DOHH2 (cell line): Measurements from ENCODE around the gene WDR7.

Source experiments
- H3F3A ChIP-seq: fragments of 200-600 bp; sonication (generic), shearing (Covaris generic); 2 replicates; pipeline ENCODE4 v1.6.0; 2016; ENCODE audit warnings: antibody characterized with exemption, mild to moderate bottlenecking; ENCODE audit not compliant: control insufficient read depth, insufficient read depth
- H3K27ac ChIP-seq: fragments of 200-600 bp; sonication (generic); 2 replicates; pipeline ENCODE4 v1.5.1; 2014; ENCODE audit warnings: low read depth, mild to moderate bottlenecking, low read length, moderate library complexity
- H3K27me3 ChIP-seq: fragments of 200-600 bp; sonication (generic); 2 replicates; pipeline ENCODE4 v1.6.1; 2014; ENCODE audit warnings: mild to moderate bottlenecking, low read length, mixed read lengths; ENCODE audit not compliant: control insufficient read depth
- H3K36me3 ChIP-seq: fragments of 200-600 bp; sonication (generic); 2 replicates; pipeline ENCODE4 v1.6.1; 2014; ENCODE audit warnings: mild to moderate bottlenecking, low read length, moderate library complexity, mixed read lengths; ENCODE audit not compliant: control insufficient read depth
- H3K4me1 ChIP-seq: fragments of 200-600 bp; sonication (generic); 2 replicates; pipeline ENCODE4 v1.6.1; 2014; ENCODE audit warnings: mild to moderate bottlenecking, low read length, mixed read lengths; ENCODE audit not compliant: control insufficient read depth
- H3K4me2 ChIP-seq: fragments of 200-600 bp; sonication (generic); 2 replicates; pipeline ENCODE4 v1.6.0; 2014; ENCODE audit warnings: mild to moderate bottlenecking, low read length, moderate library complexity
- H3K4me3 ChIP-seq: fragments of 200-600 bp; sonication (generic); 2 replicates; pipeline ENCODE4 v1.5.1; 2014; ENCODE audit warnings: mild to moderate bottlenecking, low read length, mixed read lengths
- H3K79me2 ChIP-seq: fragments of 200-600 bp; sonication (generic); 2 replicates; pipeline ENCODE4 v1.6.1; 2014; ENCODE audit warnings: mild to moderate bottlenecking, low read length, mixed read lengths; ENCODE audit not compliant: control insufficient read depth
- H3K9me2 ChIP-seq: fragments of 200-600 bp; sonication (generic); replicated peaks from 2 replicates; pipeline ENCODE4 v1.6.1; 2014; ENCODE audit warnings: mild to moderate bottlenecking, low read length, mixed read lengths; ENCODE audit not compliant: control insufficient read depth
- H3K9me3 ChIP-seq: fragments of 200-600 bp; sonication (generic); 2 replicates; pipeline ENCODE4 v1.6.1; 2014; ENCODE audit warnings: antibody characterized with exemption, low read length, mixed read lengths; ENCODE audit not compliant: control insufficient read depth, insufficient read depth
- H4K20me1 ChIP-seq: fragments of 200-600 bp; sonication (generic); 2 replicates; pipeline ENCODE4 v1.6.0; 2014; ENCODE audit warnings: low read depth, mild to moderate bottlenecking, antibody characterized with exemption, low read length, moderate library complexity; ENCODE audit not compliant: control insufficient read depth, insufficient read depth
- CTCF ChIP-seq: fragments of 200-600 bp; sonication (generic); IDR thresholded peaks from one replicate; pipeline ENCODE4 v1.5.1; 2014; ENCODE audit warnings: antibody characterized with exemption, mild to moderate bottlenecking, low read depth, low read length; ENCODE audit not compliant: poor library complexity, severe bottlenecking
- EZH2phosphoT487 ChIP-seq: fragments of 200-600 bp; sonication (generic); IDR thresholded peaks from 2 replicates; pipeline ENCODE4 v1.6.1; 2017; ENCODE audit warnings: borderline replicate concordance, mild to moderate bottlenecking, antibody characterized with exemption, low read length, moderate library complexity, mixed read lengths

WDR7 gene

GRCh38 chr18:56973487-56973886, 322.3 kb downstream of the WDR7 start:
- no peaks in the 10 kb centered on the region for H4K20me1 ChIP-seq
- no peak overlapping the region for H3K4me2 ChIP-seq
- no peaks in the 10 kb centered on the region for H3K27me3 ChIP-seq
- no peaks in the 10 kb centered on the region for H3K36me3 ChIP-seq
- no peak overlapping the region for H3K4me3 ChIP-seq
- TF ChIP-seq EZH2phosphoT487, result no peak
- no peak overlapping the region for H3K27ac ChIP-seq
- H3F3A ChIP-seq, result no peaks in the 10 kb centered on the region
- H3K9me2 ChIP-seq, result no peaks in the 10 kb centered on the region
- H3K9me3 ChIP-seq, result no peaks in the 10 kb centered on the region
- H3K79me2 ChIP-seq, result no peaks in the 10 kb centered on the region
- H3K4me1 ChIP-seq, result no peaks in the 10 kb centered on the region

GRCh38 chr18:56974141-56974540, 323.0 kb downstream of the WDR7 start:
- Histone ChIP-seq H4K20me1 (no peaks in the 10 kb centered on the region), H3K4me2 (no peak overlapping the region), H3K4me1 (no peaks in the 10 kb centered on the region), H3K36me3 (no peaks in the 10 kb centered on the region), H3K79me2 (no peaks in the 10 kb centered on the region), H3K9me2 (no peaks in the 10 kb centered on the region), H3K9me3 (no peaks in the 10 kb centered on the region), H3K27ac (no peak overlapping the region), H3K27me3 (no peaks in the 10 kb centered on the region), H3F3A (no peaks in the 10 kb centered on the region), H3K4me3 (no peak overlapping the region)
- no peak for TF ChIP-seq CTCF
- no peak for TF ChIP-seq EZH2phosphoT487

- H3K9me2 ChIP-seq, result no peaks in the 10 kb centered on the region
- no peaks in the 10 kb centered on the region for H3F3A ChIP-seq
- no peak overlapping the region for H3K4me2 ChIP-seq
- H3K9me3 ChIP-seq, result no peaks in the 10 kb centered on the region
- H3K36me3 ChIP-seq, result no peaks in the 10 kb centered on the region
- H4K20me1 ChIP-seq, result no peaks in the 10 kb centered on the region
- no peak for TF ChIP-seq EZH2phosphoT487
- TF ChIP-seq CTCF, result no peak
- H3K4me3 ChIP-seq, result no peak overlapping the region
- H3K27me3 ChIP-seq, result no peaks in the 10 kb centered on the region
- H3K4me1 ChIP-seq, result no peaks in the 10 kb centered on the region
- H3K27ac ChIP-seq, result no peak overlapping the region
- no peaks in the 10 kb centered on the region for H3K79me2 ChIP-seq
These were observed 324.1 kb downstream of the WDR7 start for GRCh38 chr18:56975276-56975675.

- Histone ChIP-seq H3K9me2 (no peaks in the 10 kb centered on the region), H3K27me3 (no peaks in the 10 kb centered on the region), H3K4me2 (no peak overlapping the region), H3K4me3 (no peak overlapping the region), H3K4me1 (no peaks in the 10 kb centered on the region), H3K79me2 (no peaks in the 10 kb centered on the region), H3K27ac (no peak overlapping the region), H3F3A (no peaks in the 10 kb centered on the region), H4K20me1 (no peaks in the 10 kb centered on the region), H3K36me3 (no peaks in the 10 kb centered on the region), H3K9me3 (no peaks in the 10 kb centered on the region)
- TF ChIP-seq EZH2phosphoT487 (no peak), CTCF (no peak)
These were observed 326.1 kb downstream of the WDR7 start for GRCh38 chr18:56977309-56977708.
